Measurements from ENCODE around the gene BCORL1. TPM values are rescaled to one million over a fixed set of nuclear protein-coding genes. Genes with fewer than 3 reads are reported as not detected.

BCORL1 gene
- total RNA-seq, 4 donors from 2014 or later, result 4.3 to 10.0 (median 7.9) TPM

- DNase-seq (ENCODE audit: low spot score in 2 of 2), result no peak
- intact Hi-C loops (cut with DNase I; ENCODE audit: low total_unique reads), result no loop called here
- H3K4me3 ChIP-seq (ENCODE audit: low read depth, poor library complexity, severe bottlenecking), result no peak overlapping the region
- TF ChIP-seq POLR2A (IDR thresholded peaks at IDR 0.05), result no peak
- no peak for TF ChIP-seq CTCF (IDR thresholded peaks at IDR 0.05)
- 90 to 92% methylated on average over 5 to 13 of the region's 13 CpGs for WGBS, 2 donors
These were observed 22.8 kb downstream of the BCORL1 start for GRCh38 chrX:130005089-130005807.

- no peak overlapping the region for H3K4me3 ChIP-seq (ENCODE audit: low read depth, poor library complexity, severe bottlenecking)
- DNase-seq (ENCODE audit: low spot score in 2 of 2), result no peak
- 89 to 90% methylated on average over 10 of the region's 10 CpGs for whole genome bisulfite sequencing, 2 donors
- intact Hi-C loops (cut with DNase I; ENCODE audit: low total_unique reads), result no loop called here
- TF ChIP-seq CTCF (IDR thresholded peaks at IDR 0.05) (no peak), POLR2A (IDR thresholded peaks at IDR 0.05) (no peak)
These were observed 27.3 kb downstream of the BCORL1 start for GRCh38 chrX:130009658-130010223.

GRCh38 chrX:130012683-130013082 lies 30.2 kb downstream of the BCORL1 start:
- WGBS, 2 donors, result 63 to 94% methylated on average over 3 to 10 of the region's 10 CpGs

GRCh38 chrX:130013661-130014060 lies 31.2 kb downstream of the BCORL1 start:
- TF ChIP-seq CTCF (IDR thresholded peaks at IDR 0.05) (no peak), POLR2A (IDR thresholded peaks at IDR 0.05) (no peak)

More at GRCh38 chrX:130012683-130013082, 30.2 kb downstream of the BCORL1 start:
- DNase-seq (ENCODE audit: low spot score in 2 of 2), result no peak
- TF ChIP-seq CTCF (IDR thresholded peaks at IDR 0.05) (no peak), POLR2A (IDR thresholded peaks at IDR 0.05) (no peak)
- no peak overlapping the region for H3K4me3 ChIP-seq (ENCODE audit: low read depth, poor library complexity, severe bottlenecking)
- intact Hi-C loops (cut with DNase I; ENCODE audit: low total_unique reads), result no loop called here

GRCh38 chrX:130014356-130014755 lies 31.9 kb downstream of the BCORL1 start:
- WGBS, 2 donors, result 96% methylated on average over 11 to 13 of the region's 13 CpGs
- DNase-seq (ENCODE audit: low spot score in 2 of 2), result no peak
- H3K4me3 ChIP-seq (ENCODE audit: low read depth, poor library complexity, severe bottlenecking), result no peak overlapping the region
- intact Hi-C loops (cut with DNase I; ENCODE audit: low total_unique reads), result no loop called here
- no peak for TF ChIP-seq POLR2A (IDR thresholded peaks at IDR 0.05)
- no peak for TF ChIP-seq CTCF (IDR thresholded peaks at IDR 0.05)

More at GRCh38 chrX:130013661-130014060, 31.2 kb downstream of the BCORL1 start:
- intact Hi-C loops (cut with DNase I; ENCODE audit: low total_unique reads), result no loop called here
- no peak overlapping the region for H3K4me3 ChIP-seq (ENCODE audit: low read depth, poor library complexity, severe bottlenecking)
- no peak for DNase-seq (ENCODE audit: low spot score in 2 of 2)
- 85 to 90% methylated on average over 14 of the region's 14 CpGs for WGBS, 2 donors
